Transverse colon (tissue), 4 donors: ENCODE results near the gene CCL21.

Source experiments
- POLR2A ChIP-seq: fragments of 450-650 bp; IDR thresholded peaks from one replicate; pipeline ENCODE4 v1.6.1; 2016; ENCODE audit warnings: antibody characterized with exemption, mild to moderate bottlenecking, moderate library complexity
- POLR2AphosphoS5 ChIP-seq, 3 donors: sonication (generic); formaldehyde crosslinking; IDR thresholded peaks; one replicate each; pipeline ENCODE4 v1.6.1; 2016; ENCODE audit warnings: antibody characterized with exemption in 3 of 3
- TF ChIP-seq, protein P1 (sequence below), 5 experiments: fragments of 200-600 bp in 3 of 5; fragments of 450-650 bp in 2 of 5; sonication (generic) in 3 of 5; IDR thresholded peaks; 1 replicate in 2 of 5; 2 replicates in 3 of 5; pipeline ENCODE4 v1.5.1; 2016 to 2017; ENCODE audit warnings: antibody characterized with exemption in 5 of 5, inconsistent platforms in 3 of 5, mild to moderate bottlenecking in 2 of 5, moderate library complexity in 1 of 5

DNA sequence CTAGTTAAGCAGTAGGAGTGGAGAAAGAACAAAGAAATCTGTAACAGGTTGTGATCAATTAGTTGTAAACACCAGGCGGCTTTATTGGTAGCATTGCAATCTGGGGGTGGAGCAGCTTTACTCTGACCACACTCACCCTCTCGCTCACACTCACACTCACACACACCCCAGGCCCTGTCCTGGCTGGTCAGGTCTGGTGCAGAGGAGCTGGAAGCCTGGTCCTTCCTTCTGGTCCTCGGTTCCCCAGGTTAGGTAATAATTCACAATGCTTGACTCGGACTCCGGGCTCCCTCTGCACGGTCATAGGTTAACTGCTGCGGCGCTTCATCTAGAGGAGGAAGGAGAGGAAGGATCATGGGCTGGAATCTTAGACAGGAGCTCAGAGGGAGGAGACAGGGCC is 20.4 kb downstream of the CCL21 start:
- TF ChIP-seq POLR2A (no peak), POLR2AphosphoS5 (IDR thresholded peaks at IDR 0.05) (no peak)
- TF ChIP-seq, protein P1, sequence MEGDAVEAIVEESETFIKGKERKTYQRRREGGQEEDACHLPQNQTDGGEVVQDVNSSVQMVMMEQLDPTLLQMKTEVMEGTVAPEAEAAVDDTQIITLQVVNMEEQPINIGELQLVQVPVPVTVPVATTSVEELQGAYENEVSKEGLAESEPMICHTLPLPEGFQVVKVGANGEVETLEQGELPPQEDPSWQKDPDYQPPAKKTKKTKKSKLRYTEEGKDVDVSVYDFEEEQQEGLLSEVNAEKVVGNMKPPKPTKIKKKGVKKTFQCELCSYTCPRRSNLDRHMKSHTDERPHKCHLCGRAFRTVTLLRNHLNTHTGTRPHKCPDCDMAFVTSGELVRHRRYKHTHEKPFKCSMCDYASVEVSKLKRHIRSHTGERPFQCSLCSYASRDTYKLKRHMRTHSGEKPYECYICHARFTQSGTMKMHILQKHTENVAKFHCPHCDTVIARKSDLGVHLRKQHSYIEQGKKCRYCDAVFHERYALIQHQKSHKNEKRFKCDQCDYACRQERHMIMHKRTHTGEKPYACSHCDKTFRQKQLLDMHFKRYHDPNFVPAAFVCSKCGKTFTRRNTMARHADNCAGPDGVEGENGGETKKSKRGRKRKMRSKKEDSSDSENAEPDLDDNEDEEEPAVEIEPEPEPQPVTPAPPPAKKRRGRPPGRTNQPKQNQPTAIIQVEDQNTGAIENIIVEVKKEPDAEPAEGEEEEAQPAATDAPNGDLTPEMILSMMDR (IDR thresholded peaks at IDR 0.05) = no peak
